ENCODE measurements around the gene SEPTIN3. TPM values are rescaled to one million over a fixed set of nuclear protein-coding genes. Genes with fewer than 3 reads are reported as not detected.

Gene SEPTIN3
- total RNA-seq, 1 donor from 2014 or later = 0.46 TPM

DNA sequence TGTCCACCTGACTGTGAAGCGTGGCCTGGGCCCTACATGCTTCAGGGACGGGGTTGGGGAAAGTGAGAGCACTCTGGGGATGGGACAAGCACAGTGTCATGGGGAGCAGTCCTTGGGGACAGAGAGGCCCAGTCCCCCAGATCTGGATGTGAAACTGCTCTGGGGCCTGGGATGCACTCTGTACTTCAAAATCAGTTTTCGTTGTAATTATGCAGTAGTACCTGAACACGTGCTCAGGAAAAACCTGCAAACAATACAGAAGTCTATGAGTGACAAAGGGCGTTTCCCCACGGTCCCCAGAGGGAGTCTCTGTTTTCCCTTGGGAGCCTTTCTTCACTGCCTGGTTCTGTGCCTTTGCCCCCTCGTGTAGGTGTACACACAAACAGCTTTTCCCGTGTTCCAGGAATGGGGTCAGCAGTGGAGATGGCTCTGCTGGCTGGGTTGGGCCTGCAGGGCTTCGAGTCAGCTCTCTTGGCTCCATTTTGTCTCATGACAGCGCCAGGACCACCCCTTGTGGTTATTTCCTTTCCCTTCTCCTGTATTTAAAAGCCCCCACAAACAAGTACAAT is 37.5 kb upstream of the SEPTIN3 start:
- Mint-ChIP-seq H3K9me3 (ENCODE audit: unreplicated experiment) (no peaks in the 10 kb centered on the region), H3K36me3 (ENCODE audit: unreplicated experiment) (no peaks in the 10 kb centered on the region), H3K4me3 (ENCODE audit: unreplicated experiment) (no peak overlapping the region), H3K27ac (ENCODE audit: unreplicated experiment) (no peak overlapping the region), H3K4me1 (ENCODE audit: unreplicated experiment) (peaks cover 2% of the 10 kb centered on the region), H3K27me3 (ENCODE audit: unreplicated experiment) (peaks cover 10% of the 10 kb centered on the region)
- TF ChIP-seq, protein P1, sequence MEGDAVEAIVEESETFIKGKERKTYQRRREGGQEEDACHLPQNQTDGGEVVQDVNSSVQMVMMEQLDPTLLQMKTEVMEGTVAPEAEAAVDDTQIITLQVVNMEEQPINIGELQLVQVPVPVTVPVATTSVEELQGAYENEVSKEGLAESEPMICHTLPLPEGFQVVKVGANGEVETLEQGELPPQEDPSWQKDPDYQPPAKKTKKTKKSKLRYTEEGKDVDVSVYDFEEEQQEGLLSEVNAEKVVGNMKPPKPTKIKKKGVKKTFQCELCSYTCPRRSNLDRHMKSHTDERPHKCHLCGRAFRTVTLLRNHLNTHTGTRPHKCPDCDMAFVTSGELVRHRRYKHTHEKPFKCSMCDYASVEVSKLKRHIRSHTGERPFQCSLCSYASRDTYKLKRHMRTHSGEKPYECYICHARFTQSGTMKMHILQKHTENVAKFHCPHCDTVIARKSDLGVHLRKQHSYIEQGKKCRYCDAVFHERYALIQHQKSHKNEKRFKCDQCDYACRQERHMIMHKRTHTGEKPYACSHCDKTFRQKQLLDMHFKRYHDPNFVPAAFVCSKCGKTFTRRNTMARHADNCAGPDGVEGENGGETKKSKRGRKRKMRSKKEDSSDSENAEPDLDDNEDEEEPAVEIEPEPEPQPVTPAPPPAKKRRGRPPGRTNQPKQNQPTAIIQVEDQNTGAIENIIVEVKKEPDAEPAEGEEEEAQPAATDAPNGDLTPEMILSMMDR (IDR thresholded peaks at IDR 0.05) = no peak
- DNase-seq (ENCODE audit: extremely low spot score, unreplicated experiment) = no peak

DNA sequence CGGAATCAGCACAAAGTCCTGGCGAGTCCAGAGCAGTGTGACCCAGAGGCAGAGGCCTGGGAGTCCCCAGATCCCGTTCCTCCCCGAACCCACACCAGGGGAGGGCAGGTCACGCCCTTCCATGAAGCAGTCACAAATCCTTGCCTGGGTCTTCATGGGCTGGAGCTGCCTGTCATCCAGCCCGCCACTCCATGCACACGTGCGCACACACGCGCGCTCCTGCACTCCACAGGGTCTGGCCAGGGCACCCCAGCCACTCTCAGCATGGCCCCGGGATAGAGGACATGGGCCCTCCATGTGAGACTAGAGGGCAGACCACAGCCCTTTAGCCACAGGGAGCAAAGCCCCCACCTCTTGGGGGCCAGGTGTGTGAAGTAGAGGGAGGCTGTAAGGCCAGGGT is 36.9 kb upstream of the SEPTIN3 start:
- Mint-ChIP-seq H3K9me3 (ENCODE audit: unreplicated experiment) (no peaks in the 10 kb centered on the region), H3K4me1 (ENCODE audit: unreplicated experiment) (peaks cover 2% of the 10 kb centered on the region), H3K4me3 (ENCODE audit: unreplicated experiment) (no peak overlapping the region), H3K27ac (ENCODE audit: unreplicated experiment) (no peak overlapping the region), H3K36me3 (ENCODE audit: unreplicated experiment) (no peaks in the 10 kb centered on the region), H3K27me3 (ENCODE audit: unreplicated experiment) (peaks cover 5% of the 10 kb centered on the region)
- no peak for DNase-seq (ENCODE audit: extremely low spot score, unreplicated experiment)
- TF ChIP-seq, protein P1 (IDR thresholded peaks at IDR 0.05) = no peak

DNA sequence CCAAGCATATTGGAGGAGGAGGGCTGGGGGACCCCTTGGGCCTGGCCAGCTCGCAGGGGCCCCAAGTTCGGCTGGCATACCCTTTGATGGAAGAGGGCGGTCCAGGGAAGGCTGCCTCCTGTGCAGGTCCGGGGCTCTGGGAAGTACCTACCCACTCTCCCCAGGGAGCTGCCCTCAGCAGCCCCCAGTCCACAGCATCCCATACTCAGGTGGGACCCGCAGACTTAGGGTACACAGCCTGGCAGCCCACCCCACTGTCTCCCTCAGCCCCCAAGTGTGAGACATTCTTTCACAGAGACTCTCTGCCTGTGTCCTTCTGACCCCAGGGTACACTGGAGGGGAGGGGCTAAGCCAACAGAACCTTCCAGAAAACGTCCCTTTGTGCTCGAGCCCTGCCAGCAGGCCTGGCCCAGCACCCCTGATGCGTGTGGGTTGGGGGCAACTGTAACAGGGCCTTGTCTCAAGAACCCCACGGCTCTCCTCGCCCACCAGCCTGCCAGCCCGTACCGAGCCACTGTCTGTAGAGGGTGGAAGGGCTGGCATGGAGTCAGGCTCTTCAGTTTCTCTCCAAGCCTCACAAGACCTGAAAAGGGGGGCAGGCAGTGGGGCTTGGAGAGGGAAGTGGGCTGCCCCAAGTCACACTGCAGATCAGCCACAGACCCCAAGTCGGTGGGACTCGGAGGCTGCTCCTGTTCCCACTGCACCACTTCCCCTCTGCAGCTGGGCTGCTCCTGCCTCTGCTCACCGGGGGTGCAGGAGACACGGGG is 35.6 kb upstream of the SEPTIN3 start:
- Mint-ChIP-seq H3K36me3 (ENCODE audit: unreplicated experiment) (no peaks in the 10 kb centered on the region), H3K27me3 (ENCODE audit: unreplicated experiment) (no peaks in the 10 kb centered on the region), H3K9me3 (ENCODE audit: unreplicated experiment) (no peaks in the 10 kb centered on the region), H3K4me3 (ENCODE audit: unreplicated experiment) (no peak overlapping the region), H3K4me1 (ENCODE audit: unreplicated experiment) (no peaks in the 10 kb centered on the region), H3K27ac (ENCODE audit: unreplicated experiment) (no peak overlapping the region)
- TF ChIP-seq, protein P1 (IDR thresholded peaks at IDR 0.05) = no peak
- DNase-seq (ENCODE audit: extremely low spot score, unreplicated experiment) = no peak

DNA sequence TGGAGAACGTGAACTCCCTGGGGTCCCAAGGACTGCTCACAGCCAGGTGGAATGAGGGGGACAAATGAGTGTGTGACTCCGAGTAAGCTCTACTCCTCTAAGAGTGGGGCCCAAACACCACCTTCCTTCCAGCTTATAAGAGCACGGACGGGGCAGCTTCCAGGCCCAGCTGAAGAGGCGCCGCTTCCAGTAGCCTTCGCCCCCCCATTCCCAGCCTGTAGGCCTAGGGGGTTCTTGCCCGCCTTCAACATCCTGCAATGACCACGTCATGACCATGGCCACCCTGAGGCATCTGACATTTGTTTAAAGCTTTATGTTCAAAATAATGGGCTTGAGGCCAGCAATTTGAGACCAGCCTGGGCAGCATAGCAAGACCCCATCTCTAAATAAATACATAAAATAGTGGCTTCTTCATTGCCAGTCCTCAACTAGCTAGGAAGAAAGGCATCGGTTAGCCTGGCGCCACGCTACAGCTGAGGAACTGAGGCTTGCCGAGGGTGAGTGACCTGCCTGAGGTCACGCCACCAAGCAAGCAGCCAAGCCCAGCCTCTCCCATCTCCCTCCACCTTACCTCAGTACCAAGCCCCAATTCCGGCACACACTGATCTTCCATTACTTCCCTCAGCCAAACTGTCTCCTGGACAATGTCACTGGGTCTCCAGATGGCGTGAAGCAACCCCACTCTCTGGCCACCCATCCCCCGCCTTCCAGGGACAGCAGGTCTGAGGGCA is 34.8 kb upstream of the SEPTIN3 start:
- TF ChIP-seq, protein P1 (IDR thresholded peaks at IDR 0.05) = no peak
- H3K36me3 Mint-ChIP-seq (ENCODE audit: unreplicated experiment) = no peaks in the 10 kb centered on the region

DNA sequence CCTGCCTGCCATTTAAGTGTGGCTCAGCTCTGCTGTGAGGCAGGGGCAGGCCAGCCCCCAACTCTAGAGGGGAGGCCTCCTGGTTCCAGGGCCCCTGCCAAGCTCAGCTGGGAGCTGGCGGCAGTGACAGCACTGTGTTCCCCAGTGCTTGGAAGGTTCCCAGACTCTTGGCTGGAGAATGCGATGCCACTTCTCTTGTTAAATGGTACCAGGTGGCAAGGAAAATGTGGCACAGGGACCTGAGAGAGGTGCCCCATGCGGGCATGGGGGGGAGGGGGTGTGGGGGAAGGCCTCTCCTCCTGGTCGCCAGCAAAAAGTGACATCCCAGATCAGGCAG is 34.3 kb upstream of the SEPTIN3 start:
- TF ChIP-seq, protein P1 (IDR thresholded peaks at IDR 0.05) = no peak
- Mint-ChIP-seq H3K4me1 (ENCODE audit: unreplicated experiment) (peaks cover 5% of the 10 kb centered on the region), H3K9me3 (ENCODE audit: unreplicated experiment) (no peaks in the 10 kb centered on the region), H3K36me3 (ENCODE audit: unreplicated experiment) (no peaks in the 10 kb centered on the region), H3K4me3 (ENCODE audit: unreplicated experiment) (no peak overlapping the region), H3K27me3 (ENCODE audit: unreplicated experiment) (no peaks in the 10 kb centered on the region), H3K27ac (ENCODE audit: unreplicated experiment) (no peak overlapping the region)
- no peak for DNase-seq (ENCODE audit: extremely low spot score, unreplicated experiment)

More for the DNA sequence above, 34.8 kb upstream of the SEPTIN3 start:
- peaks cover 3% of the 10 kb centered on the region for H3K4me1 Mint-ChIP-seq (ENCODE audit: unreplicated experiment)
- H3K9me3 Mint-ChIP-seq (ENCODE audit: unreplicated experiment) = no peaks in the 10 kb centered on the region
- DNase-seq (ENCODE audit: extremely low spot score, unreplicated experiment) = no peak
- no peak overlapping the region for H3K4me3 Mint-ChIP-seq (ENCODE audit: unreplicated experiment)
- H3K27ac Mint-ChIP-seq (ENCODE audit: unreplicated experiment) = no peak overlapping the region
- H3K27me3 Mint-ChIP-seq (ENCODE audit: unreplicated experiment) = no peaks in the 10 kb centered on the region
